ENCODE data around the gene ATP6V0E1.

The ATP6V0E1 gene

GRCh38 chr5:173004013-173004412 lies 20.4 kb downstream of the ATP6V0E1 start (continued):
- TF ChIP-seq PRDM6 (tag by site-specific recombination; IDR thresholded peaks at IDR 0.05), result no peak
- no peak for TF ChIP-seq ZNF768 (tag by site-specific recombination; IDR thresholded peaks at IDR 0.05)

- CTCF ChIA-PET, result interaction anchor here (0.5 kb wide), 1 partner anchor 297 kb away, joined by 5 read pairs; no protein-coding TSS in a partner anchor
Observed at GRCh38 chr5:173004447-173004846, 20.9 kb downstream of the ATP6V0E1 start.

GRCh38 chr5:173010021-173010420 lies 26.4 kb downstream of the ATP6V0E1 start:
- ChIA-PET POLR2A (no interaction called here), CTCF (interaction anchor here (0.6 to 0.9 kb wide), 2 partner anchors 135 to 950 kb away, joined by 3 read pairs; partner anchors contain the start of gene BNIP1)
- Histone ChIP-seq H3K4me3 (ENCODE audit: low read depth, low read length) (no peak overlapping the region), H3K9me3 (ENCODE audit: control insufficient read depth, insufficient read depth, low read depth, low read length) (no peaks in the 10 kb centered on the region), H3K36me3 (ENCODE audit: control insufficient read depth in 2 of 2, insufficient read depth in 1 of 2, low read length in 2 of 2) (peaks cover 0 to 3% of the 10 kb centered on the region in 2 experiments; a peak in 1 of 3 replicates), H3K27ac (ENCODE audit: extremely low read depth, low read depth, low read length) (no peak overlapping the region), H3K4me1 (ENCODE audit: control insufficient read depth, insufficient read depth, low read length) (no peaks in the 10 kb centered on the region; the same call in 1 of the 2 replicates)
- TF ChIP-seq TRIM28 (IDR thresholded peaks at IDR 0.05; ENCODE audit: borderline replicate concordance, low read length), result no peak
- no peak for TF ChIP-seq ZNF776 (tag by site-specific recombination; IDR thresholded peaks at IDR 0.05; ENCODE audit: borderline replicate concordance)
- TF ChIP-seq EGR2 (tag by site-specific recombination; IDR thresholded peaks at IDR 0.05; ENCODE audit: low read depth), result peak; percentile 80
- TF ChIP-seq ZFHX2 (tag by site-specific recombination; conservative IDR thresholded peaks at IDR 0.05), result peak; percentile 77

More at GRCh38 chr5:173004447-173004846, 20.9 kb downstream of the ATP6V0E1 start:
- H3K36me3 ChIP-seq (ENCODE audit: control insufficient read depth in 2 of 2, insufficient read depth in 1 of 2, low read length in 2 of 2), result no peaks in the 10 kb centered on the region; a peak in 1 of 3 replicates
- 0 out of 2 replicates have a peak, but pooled peaks cover 2% of the 10 kb centered on the region for H3K4me1 ChIP-seq (ENCODE audit: control insufficient read depth, insufficient read depth, low read length)
- POLR2A ChIA-PET, result no interaction called here
- H3K4me3 ChIP-seq (ENCODE audit: low read depth, low read length), result no peak overlapping the region
- H3K27ac ChIP-seq (ENCODE audit: extremely low read depth, low read depth, low read length), result no peak overlapping the region
- no peaks in the 10 kb centered on the region for H3K9me3 ChIP-seq (ENCODE audit: control insufficient read depth, insufficient read depth, low read depth, low read length)
- TF ChIP-seq PRDM1 (tag by site-specific recombination; IDR thresholded peaks at IDR 0.05) (peak; percentile 46; the same call in 1 of the 2 replicates), ZNF596 (tag by site-specific recombination; IDR thresholded peaks at IDR 0.05) (no peak), SCRT2 (tag by site-specific recombination; IDR thresholded peaks at IDR 0.05) (peak; percentile 70), ZNF423 (tag by site-specific recombination; IDR thresholded peaks at IDR 0.05) (no peak), ZFP3 (tag by site-specific recombination; IDR thresholded peaks at IDR 0.05; ENCODE audit: low read depth) (no peak), ZNF280D (tag by site-specific recombination; IDR thresholded peaks at IDR 0.05) (no peak), SCRT1 (tag by site-specific recombination; IDR thresholded peaks at IDR 0.05; ENCODE audit: borderline replicate concordance) (peak; percentile 57; the same call in 1 of the 2 replicates)

All from HEK293 (cell line).